ENCODE measurements around the gene PDHX.

The PDHX gene

GRCh38 chr11:35045236-35045820 lies 128.9 kb downstream of the PDHX start:
- TF ChIP-seq TAF1 (IDR thresholded peaks at IDR 0.05; ENCODE audit: low read depth) = no peak
- no peak for TF ChIP-seq EGR1 (IDR thresholded peaks at IDR 0.05)
- no peak for TF ChIP-seq TCF12 (IDR thresholded peaks at IDR 0.05; ENCODE audit: low read depth)
- no peak for TF ChIP-seq EP300 (IDR thresholded peaks at IDR 0.05; ENCODE audit: borderline replicate concordance)
- TF ChIP-seq, protein P1, sequence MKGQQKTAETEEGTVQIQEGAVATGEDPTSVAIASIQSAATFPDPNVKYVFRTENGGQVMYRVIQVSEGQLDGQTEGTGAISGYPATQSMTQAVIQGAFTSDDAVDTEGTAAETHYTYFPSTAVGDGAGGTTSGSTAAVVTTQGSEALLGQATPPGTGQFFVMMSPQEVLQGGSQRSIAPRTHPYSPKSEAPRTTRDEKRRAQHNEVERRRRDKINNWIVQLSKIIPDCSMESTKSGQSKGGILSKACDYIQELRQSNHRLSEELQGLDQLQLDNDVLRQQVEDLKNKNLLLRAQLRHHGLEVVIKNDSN (IDR thresholded peaks at IDR 0.05) = no peak
- TF ChIP-seq ZBTB7A (IDR thresholded peaks at IDR 0.05; ENCODE audit: low read depth) = no peak
- TF ChIP-seq FOXM1 (IDR thresholded peaks at IDR 0.05; ENCODE audit: borderline replicate concordance, low read depth) = no peak
- TF ChIP-seq YY1 (IDR thresholded peaks at IDR 0.05; ENCODE audit: low read depth) = no peak
- no peak for TF ChIP-seq NFIC (IDR thresholded peaks at IDR 0.05)
- no peak for TF ChIP-seq REST (IDR thresholded peaks at IDR 0.05; ENCODE audit: low read depth)
- no peak for TF ChIP-seq CEBPB (IDR thresholded peaks at IDR 0.05)
- no peak for TF ChIP-seq TEAD4 (IDR thresholded peaks at IDR 0.05)
- no peak for TF ChIP-seq RAD21 (IDR thresholded peaks at IDR 0.05; ENCODE audit: low read depth)
- TF ChIP-seq CREB1 (IDR thresholded peaks at IDR 0.05; ENCODE audit: low read depth) = no peak
- TF ChIP-seq, protein P2, sequence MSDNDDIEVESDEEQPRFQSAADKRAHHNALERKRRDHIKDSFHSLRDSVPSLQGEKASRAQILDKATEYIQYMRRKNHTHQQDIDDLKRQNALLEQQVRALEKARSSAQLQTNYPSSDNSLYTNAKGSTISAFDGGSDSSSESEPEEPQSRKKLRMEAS (IDR thresholded peaks at IDR 0.05) = no peak

Data from Ishikawa (cell line).